ENCODE results near the gene RAB8B.

Gene RAB8B

GRCh38 chr15:63188926-63189871, at the start of gene RAB8B:
RAB8B (plus strand) TSS chr15:63189606; CDS start chr15:63189625, 19 bp downstream.
- peak; percentile 83 for FAIRE-seq

GRCh38 chr15:63140936-63141335, 48.5 kb upstream of the RAB8B start:
- DNase-seq (ENCODE audit: extremely low spot score, insufficient read length, low read depth), result no peak
- no peak for FAIRE-seq

More at GRCh38 chr15:63188926-63189871, at the start of gene RAB8B:
- DNase-seq (ENCODE audit: extremely low spot score, insufficient read length, low read depth), result peak; percentile 84

GRCh38 chr15:63145426-63145825, 44.0 kb upstream of the RAB8B start:
- DNase-seq (ENCODE audit: extremely low spot score, insufficient read length, low read depth) (no peak), FAIRE-seq (no peak)

- FAIRE-seq, result no peak
- DNase-seq (ENCODE audit: extremely low spot score, insufficient read length, low read depth), result no peak
Measured at GRCh38 chr15:63146684-63147083, 42.7 kb upstream of the RAB8B start.

- no peak for FAIRE-seq
- DNase-seq (ENCODE audit: extremely low spot score, insufficient read length, low read depth), result no peak
Measured at GRCh38 chr15:63151665-63152064, 37.7 kb upstream of the RAB8B start.

GRCh38 chr15:63155486-63155885, 33.9 kb upstream of the RAB8B start:
- no peak for FAIRE-seq
- no peak for DNase-seq (ENCODE audit: extremely low spot score, insufficient read length, low read depth)

DNA sequence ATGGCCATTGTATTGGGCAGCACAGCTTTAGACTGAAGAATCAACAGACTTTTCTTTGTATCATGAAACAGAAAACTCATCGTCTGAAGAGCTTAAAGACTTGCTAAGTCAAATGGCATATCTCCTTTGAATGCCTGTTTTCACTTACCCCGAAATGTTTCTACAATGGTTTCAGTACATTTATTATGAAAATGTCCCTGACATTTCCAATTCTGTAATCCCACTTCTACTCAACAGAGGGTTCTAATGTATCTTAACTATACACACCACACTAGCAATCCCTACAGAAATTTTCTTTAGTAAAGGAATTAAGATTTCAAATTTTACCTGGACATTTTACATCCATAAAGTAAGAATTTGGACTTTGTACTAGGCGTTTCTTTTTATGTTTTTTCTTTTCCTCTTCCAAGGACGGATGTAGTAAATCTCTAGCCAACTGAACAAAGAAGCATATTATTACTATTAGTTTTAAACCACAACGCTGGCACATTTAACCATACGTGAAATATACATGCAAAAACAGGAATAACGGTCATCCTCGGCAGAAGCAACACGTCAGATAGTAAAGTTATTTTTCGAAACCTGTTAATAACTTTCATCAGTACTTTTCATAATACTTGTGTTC, 33.2 kb upstream of the RAB8B start:
- FAIRE-seq (no peak), DNase-seq (ENCODE audit: extremely low spot score, insufficient read length, low read depth) (no peak)

- FAIRE-seq (peak; percentile 68), DNase-seq (ENCODE audit: extremely low spot score, insufficient read length, low read depth) (no peak)
Measured at GRCh38 chr15:63156755-63157117, 32.7 kb upstream of the RAB8B start.

DNA sequence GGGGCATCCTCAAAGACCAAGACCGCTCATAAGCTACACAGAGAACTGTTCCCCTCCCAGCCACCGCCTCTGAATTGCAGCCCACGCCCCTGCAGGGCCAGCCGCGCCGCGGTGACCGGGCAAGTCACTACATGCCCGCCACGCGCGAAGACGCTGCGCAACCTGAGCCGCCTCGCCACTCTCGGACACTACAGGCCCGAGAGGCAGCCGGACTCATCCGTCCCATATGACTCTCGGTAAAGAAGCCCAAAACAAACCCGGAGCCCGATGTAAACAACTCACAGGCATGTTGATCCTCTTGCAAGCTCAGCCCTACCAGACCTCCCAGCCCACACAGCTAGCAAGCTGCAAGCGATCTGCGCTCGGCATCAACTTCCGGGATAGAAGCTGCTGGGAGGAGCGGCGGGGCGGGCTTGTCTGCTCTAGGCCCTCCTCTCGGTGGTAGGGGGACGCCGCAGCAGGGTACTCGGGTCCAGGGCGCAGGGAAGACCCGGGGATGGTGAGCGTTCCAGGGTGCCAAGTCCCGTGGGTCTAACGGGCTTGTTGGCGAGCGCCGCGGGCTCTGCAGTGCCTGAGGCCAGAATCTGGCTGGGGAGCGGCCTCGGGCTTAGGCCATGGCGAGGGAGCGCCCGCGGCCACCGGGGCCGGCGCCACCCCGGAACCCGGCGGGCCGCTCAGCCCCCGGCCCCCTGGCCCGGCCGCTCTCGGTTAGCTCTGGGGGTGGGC, 32.1 kb upstream of the RAB8B start, which contains the start of gene RPS27L:
TSS of gene RPS27L (minus strand) at position 360 of the 726 bp plus-strand sequence. CDS start at position 288, 72 bp downstream.
- FAIRE-seq, result peak; percentile 94
- DNase-seq (ENCODE audit: extremely low spot score, insufficient read length, low read depth), result peak; percentile 77

GRCh38 chr15:63157891-63158431, 31.4 kb upstream of the RAB8B start:
- DNase-seq (ENCODE audit: extremely low spot score, insufficient read length, low read depth) (no peak), FAIRE-seq (peak; percentile 51)

GRCh38 chr15:63160638-63161037, 28.8 kb upstream of the RAB8B start:
- no peak for DNase-seq (ENCODE audit: extremely low spot score, insufficient read length, low read depth)
- FAIRE-seq, result no peak

DNA sequence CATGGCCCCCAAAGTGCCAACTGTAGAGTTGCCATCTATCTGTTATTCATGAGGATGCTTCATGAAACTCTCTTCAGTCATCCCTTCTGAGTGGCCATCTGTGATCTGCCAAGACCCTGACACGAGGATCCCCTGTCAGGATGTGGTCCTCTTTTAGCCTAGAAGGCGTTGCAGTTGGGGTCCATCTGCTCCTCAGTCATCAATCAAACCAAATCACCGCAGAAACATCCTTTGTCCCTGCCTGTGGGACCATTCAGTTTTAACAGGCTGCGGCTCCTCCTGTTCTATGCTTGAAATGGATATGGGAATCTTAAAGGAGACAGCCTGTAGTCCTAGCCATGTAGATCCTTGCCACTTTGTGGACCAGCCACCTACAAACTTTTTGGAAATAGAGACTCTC, 26.2 kb upstream of the RAB8B start:
- FAIRE-seq, result no peak
- DNase-seq (ENCODE audit: extremely low spot score, insufficient read length, low read depth), result no peak

GRCh38 chr15:63165166-63165859, 24.1 kb upstream of the RAB8B start:
- FAIRE-seq (no peak), DNase-seq (ENCODE audit: extremely low spot score, insufficient read length, low read depth) (no peak)

GRCh38 chr15:63166219-63166618, 23.2 kb upstream of the RAB8B start:
- FAIRE-seq (no peak), DNase-seq (ENCODE audit: extremely low spot score, insufficient read length, low read depth) (no peak)

DNA sequence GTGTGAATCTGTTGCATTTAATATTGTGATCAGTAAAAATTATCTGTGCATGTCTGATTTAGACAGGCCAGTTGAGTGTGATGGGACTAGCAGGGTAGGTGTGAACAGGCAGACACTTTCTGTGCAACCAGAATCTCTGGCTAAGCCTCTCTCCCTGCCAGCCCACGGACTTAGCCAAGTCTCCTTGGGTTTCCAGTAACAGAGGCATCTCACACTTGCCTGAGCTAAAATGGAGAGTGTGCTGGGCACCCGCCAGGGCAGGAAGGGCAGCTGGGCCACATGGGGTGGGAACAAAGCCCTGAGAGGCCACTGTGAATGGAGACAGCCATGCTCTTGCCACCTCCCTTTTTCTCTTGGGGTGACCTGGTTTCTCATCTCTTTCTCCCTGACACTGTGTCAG, 19.6 kb upstream of the RAB8B start:
- DNase-seq (ENCODE audit: extremely low spot score, insufficient read length, low read depth) (no peak), FAIRE-seq (no peak)

DNA sequence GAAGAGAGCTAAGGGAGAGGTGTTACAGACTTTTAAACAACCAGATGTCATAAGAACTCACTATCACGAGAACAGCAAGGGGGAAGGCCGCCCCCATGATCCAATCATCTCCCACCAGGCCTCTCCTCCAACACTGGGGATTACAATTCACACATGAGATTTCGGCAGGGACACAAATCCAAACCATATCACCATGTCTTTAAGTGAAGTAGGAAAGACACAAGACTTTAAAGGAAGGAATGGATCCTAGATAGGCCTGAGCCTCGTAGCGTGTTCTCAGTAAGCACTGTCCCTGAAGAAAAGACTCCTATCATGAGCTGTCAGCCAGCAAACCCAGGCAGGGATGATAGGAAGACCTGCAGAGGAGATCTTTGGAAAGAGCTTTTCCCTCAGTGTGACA, 17.0 kb upstream of the RAB8B start:
- no peak for FAIRE-seq
- no peak for DNase-seq (ENCODE audit: extremely low spot score, insufficient read length, low read depth)

GRCh38 chr15:63172851-63173451, 16.5 kb upstream of the RAB8B start:
- no peak for DNase-seq (ENCODE audit: extremely low spot score, insufficient read length, low read depth)
- no peak for FAIRE-seq

- FAIRE-seq, result no peak
- DNase-seq (ENCODE audit: extremely low spot score, insufficient read length, low read depth), result no peak
Measured at GRCh38 chr15:63176302-63176701, 13.1 kb upstream of the RAB8B start.

- DNase-seq (ENCODE audit: extremely low spot score, insufficient read length, low read depth), result no peak
- no peak for FAIRE-seq
Measured at GRCh38 chr15:63178034-63178433, 11.4 kb upstream of the RAB8B start.
